D721Med (cell line): ENCODE results near the gene CCDC102B.
"Not testable (repeated sequence)": the region's sequence is repeated elsewhere in the genome, so short reads cannot be mapped to it uniquely, and the experiment has no call there.

ENCODE experiments used
- DNase-seq: peaks from one replicate; pipeline ENCODE4 v3.0.0; 2011; ENCODE audit warnings: low spot score; ENCODE audit not compliant: insufficient read length
- FAIRE-seq: peaks from 2 replicates; lab custom pipeline; 2011; peaks lifted over from hg19 to GRCh38; lab: Jason Lieb, UNC
- TF ChIP-seq, protein P1 (sequence below): IDR thresholded peaks from 2 replicates; pipeline ENCODE4 v1.5.1; 2012; ENCODE audit warnings: mild to moderate bottlenecking, control low read depth; ENCODE audit not compliant: insufficient read depth; ENCODE audit errors: missing control alignments

Gene CCDC102B

GRCh38 chr18:68772268-68772667 is 25.6 kb upstream of the CCDC102B start:
- FAIRE-seq (no peak), DNase-seq (no peak)
- TF ChIP-seq, protein P1, sequence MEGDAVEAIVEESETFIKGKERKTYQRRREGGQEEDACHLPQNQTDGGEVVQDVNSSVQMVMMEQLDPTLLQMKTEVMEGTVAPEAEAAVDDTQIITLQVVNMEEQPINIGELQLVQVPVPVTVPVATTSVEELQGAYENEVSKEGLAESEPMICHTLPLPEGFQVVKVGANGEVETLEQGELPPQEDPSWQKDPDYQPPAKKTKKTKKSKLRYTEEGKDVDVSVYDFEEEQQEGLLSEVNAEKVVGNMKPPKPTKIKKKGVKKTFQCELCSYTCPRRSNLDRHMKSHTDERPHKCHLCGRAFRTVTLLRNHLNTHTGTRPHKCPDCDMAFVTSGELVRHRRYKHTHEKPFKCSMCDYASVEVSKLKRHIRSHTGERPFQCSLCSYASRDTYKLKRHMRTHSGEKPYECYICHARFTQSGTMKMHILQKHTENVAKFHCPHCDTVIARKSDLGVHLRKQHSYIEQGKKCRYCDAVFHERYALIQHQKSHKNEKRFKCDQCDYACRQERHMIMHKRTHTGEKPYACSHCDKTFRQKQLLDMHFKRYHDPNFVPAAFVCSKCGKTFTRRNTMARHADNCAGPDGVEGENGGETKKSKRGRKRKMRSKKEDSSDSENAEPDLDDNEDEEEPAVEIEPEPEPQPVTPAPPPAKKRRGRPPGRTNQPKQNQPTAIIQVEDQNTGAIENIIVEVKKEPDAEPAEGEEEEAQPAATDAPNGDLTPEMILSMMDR: no peak

DNA sequence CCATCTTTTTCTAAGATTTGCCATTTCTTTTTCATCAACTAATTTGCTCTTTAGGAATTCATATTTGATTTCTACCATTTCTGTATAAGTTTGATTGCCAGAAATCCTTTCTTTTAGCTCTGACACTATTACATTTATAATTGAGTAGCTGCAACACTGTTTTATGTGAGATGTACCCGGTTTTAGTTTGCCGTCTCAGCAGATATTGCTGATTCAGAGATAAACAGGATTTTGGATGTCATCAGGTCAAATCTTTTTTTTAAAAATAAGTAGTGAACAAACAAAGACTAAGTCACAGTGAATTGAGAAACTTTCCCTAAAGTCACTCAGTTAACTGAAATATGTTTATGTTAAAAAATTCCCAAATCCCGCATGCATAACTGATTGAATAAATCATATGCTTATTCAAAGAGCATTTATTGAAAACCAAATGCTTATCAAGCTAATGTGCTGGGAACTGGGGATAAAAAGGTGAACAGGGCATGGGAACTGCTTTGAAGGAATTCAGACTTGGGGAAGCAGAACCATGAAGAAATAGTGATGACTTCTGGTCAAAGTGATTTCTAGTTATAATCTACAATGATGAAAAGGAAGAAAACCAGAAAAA is 19.5 kb upstream of the CCDC102B start:
- FAIRE-seq: no peak
- TF ChIP-seq, protein P1: no peak
- DNase-seq: no peak

GRCh38 chr18:68779169-68779568 is 18.7 kb upstream of the CCDC102B start:
- TF ChIP-seq, protein P1: no peak
- DNase-seq (no peak), FAIRE-seq (no peak)

- FAIRE-seq: peak; percentile 100
- DNase-seq: no peak
- TF ChIP-seq, protein P1: no peak
These were observed 16.9 kb upstream of the CCDC102B start for GRCh38 chr18:68780802-68781635.

DNA sequence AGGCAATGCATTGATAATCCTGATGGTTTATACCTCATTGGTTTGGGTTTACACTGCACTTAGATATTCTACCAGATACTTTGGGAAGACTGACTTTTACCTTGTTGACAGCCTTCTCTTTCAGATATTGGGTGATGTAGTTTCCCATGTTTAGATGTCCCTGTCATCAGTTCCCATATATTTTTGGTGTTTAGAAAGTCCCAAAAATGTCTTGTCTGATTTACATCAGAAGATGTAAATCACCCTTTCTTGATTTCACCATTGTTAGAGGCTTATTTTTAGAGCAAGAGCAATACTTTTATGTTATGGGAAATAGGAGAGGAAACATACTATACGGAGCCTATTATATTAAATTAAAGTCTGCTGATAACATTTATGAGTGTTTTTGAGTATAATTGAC is 14.4 kb upstream of the CCDC102B start:
- FAIRE-seq (no peak), DNase-seq (no peak)
- TF ChIP-seq, protein P1: no peak

GRCh38 chr18:68784071-68784470 is 13.8 kb upstream of the CCDC102B start:
- TF ChIP-seq, protein P1: no peak
- FAIRE-seq: no peak
- DNase-seq: no peak

DNA sequence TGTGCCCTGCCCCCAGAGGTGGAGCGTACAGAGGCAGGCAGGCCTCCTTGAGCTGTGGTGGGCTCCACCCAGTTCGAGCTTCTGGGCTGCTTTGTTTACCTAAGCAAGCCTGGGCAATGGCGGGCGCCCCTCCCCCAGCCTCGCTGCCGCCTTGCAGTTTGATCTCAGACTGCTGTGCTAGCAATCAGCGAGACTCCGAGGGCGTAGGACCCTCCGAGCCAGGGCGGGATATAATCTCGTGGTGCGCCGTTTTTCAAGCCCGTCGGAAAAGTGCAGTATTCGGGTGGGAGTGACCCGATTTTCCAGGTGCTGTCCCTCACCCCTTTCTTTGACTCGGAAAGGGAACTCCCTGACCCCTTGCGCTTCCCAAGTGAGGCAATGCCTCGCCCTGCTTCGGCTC is 7.6 kb upstream of the CCDC102B start:
- DNase-seq: not testable (repeated sequence)

More for the DNA sequence above, 7.6 kb upstream of the CCDC102B start:
- FAIRE-seq: not testable (repeated sequence)
